Islet of Langerhans (tissue), 1 donor: ENCODE results near the gene TSPAN9.

ENCODE experiments used
- FAIRE-seq: peaks from one replicate; lab custom pipeline; 2011; peaks lifted over from hg19 to GRCh38; lab: Jason Lieb, UNC

TSPAN9 gene

DNA sequence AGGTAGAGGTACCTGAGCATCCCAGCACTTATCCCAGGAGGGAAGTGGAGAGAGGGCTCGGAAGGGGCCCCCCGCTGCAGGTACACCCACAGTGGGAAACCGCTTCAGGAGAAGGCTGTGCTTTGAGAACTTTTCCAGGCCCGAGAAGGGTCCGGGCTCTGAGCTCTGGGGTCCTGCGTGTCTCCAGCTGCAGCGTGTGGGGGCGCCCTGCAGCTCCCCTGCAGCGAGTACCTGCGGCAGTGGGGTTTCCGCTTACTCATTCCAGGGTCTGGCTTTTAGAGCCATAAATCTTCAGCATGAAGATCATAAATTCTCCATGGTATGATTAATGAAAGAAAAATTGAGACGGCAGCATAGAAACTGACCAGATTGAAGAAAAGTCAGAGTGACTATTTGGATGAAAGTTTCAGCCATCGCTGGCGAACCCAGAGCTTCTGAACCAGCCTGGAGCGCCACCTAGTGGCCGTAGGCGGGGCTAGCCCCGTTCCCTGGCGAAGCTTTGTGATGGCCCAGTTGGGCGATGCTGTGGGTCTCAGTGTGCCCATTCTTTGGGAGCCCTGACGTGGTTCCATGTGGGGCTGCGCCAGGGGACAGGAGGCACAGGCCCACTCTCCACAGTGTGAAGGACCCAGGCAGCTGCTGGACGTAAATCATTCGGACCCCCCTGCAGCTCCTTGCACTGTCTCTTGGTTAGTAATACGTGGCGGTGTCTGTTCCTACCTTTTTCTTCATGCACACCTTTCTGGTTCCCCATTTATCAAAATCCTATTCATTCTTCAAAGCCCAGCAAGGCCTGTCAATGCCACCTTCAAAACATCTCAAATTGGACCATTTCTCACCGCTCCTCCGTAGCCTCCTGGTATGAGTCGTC lies 198.2 kb downstream of the TSPAN9 start:
- FAIRE-seq, result no peak

DNA sequence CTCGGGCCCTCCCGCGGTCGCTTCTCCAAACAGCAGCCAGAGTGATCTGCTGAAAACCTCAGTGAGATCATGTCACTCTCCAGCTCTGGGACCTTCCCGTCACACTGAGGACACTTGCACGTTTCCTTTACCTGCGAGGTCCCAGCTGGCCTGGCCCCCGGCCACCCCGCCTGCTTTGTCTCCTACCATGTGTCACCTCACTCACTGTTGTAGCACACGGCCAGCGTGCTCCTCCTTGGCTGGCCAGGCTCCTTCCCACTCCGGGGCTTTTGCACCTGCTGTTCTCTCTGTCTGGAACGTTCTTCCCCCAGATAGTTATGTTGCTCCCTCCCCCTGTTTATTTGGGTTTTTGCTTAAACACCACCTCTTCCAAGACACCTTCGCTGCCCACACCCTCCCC lies 199.0 kb downstream of the TSPAN9 start:
- FAIRE-seq, result no peak

DNA sequence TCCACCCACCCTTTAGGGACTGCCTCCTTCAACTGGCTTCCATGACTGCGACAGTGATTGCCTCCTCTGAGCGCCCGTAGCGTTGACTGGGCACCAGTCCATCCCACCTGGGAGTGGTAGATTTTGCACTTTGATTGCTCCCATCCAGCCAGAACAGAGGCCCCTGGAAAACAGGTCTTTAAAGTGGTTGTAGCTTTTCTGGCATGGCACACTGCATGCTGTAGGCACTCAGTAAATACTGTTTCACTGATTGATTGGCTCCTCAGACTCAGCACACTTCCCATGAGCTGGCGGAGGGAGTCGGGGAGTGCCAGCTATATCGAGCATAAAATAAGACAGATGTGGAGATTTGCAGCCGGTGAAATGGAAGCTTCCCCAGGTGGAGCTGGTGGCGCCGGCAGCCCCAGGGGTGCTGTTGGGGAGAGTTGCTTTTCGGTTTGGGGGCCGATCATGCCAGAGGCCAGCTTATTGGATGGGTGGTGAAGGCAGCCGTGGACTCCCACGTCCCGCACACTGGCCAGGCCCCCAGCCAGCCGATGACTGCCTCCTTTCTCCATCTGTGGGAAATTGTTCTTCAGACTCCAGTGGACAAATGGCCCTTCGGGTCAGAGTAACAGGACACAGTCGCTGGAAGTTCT lies 200.2 kb downstream of the TSPAN9 start:
- FAIRE-seq, result no peak

DNA sequence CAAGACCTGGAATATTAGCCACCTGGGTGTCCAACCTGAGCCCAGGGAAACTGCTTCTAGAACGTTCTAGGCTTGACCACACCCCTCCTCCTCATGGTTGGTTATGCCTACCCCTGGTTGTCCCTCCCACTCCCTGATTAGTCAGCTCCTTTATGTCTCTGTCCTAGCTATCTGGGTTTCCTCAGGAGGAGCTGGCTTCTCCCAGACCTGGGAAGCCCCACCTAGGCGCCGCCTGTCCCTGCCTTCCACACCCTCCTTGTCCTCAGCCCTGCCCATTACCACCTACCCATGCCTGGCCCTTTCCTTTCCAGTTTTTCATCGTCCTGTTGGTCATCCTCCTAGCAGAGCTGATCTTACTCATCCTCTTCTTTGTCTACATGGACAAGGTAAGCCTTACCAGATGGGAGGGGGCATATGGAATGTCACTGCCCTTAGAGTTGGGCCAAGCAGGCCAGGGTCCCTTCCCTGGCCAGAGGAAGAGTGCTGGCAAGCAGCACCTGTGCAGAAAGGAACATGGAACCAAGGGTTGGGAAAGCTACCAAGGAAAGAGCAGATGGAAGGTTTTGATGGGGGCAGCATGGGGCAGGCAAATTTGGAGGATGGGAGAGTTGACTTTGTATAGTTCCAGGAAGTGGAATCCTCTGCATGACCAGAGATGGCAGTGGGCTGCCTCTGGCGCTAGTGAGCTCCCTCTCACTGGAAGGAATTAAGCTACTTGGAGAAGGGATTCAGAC lies 201.7 kb downstream of the TSPAN9 start:
- FAIRE-seq, result no peak

GRCh38 chr12:3279415-3279780 lies 202.2 kb downstream of the TSPAN9 start:
- FAIRE-seq, result no peak

GRCh38 chr12:3279832-3280231 lies 202.7 kb downstream of the TSPAN9 start:
- no peak for FAIRE-seq

DNA sequence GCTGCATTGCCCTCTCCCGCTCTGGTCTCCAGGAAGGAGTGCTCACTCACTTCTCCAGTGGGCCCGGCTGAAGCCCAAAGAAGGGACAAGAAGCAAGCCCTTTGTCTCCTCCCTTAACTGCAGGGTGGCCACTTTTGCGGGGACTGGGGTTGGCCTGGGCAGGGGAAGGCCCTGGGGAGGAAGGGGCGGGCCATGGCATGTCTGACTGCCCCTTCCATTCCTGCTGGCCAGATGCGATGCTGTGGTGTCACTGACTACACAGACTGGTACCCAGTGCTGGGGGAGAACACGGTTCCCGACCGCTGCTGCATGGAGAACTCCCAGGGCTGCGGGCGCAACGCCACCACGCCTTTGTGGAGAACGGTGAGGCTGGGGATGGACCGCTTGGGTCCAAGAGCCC lies 203.8 kb downstream of the TSPAN9 start:
- no peak for FAIRE-seq

- no peak for FAIRE-seq
Measured at GRCh38 chr12:3281588-3282383, 204.6 kb downstream of the TSPAN9 start.

DNA sequence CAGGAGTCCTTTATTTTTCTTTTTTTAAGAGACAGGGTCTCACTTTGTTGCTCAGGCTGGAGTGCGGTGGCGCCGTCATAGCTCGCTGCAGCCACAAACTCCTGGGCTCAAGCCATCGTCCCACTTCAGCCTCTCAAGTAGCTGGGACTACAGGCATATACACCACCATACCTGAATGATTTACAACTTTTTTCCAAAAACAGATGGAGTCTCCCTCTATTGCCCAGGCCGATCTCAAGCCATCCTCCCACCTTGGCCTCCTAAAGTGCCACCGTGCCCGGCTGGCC lies 205.1 kb downstream of the TSPAN9 start:
- FAIRE-seq, result no peak

- no peak for FAIRE-seq
Measured at GRCh38 chr12:3283137-3283680, 206.0 kb downstream of the TSPAN9 start.

GRCh38 chr12:3284405-3284804 lies 207.2 kb downstream of the TSPAN9 start:
- no peak for FAIRE-seq

DNA sequence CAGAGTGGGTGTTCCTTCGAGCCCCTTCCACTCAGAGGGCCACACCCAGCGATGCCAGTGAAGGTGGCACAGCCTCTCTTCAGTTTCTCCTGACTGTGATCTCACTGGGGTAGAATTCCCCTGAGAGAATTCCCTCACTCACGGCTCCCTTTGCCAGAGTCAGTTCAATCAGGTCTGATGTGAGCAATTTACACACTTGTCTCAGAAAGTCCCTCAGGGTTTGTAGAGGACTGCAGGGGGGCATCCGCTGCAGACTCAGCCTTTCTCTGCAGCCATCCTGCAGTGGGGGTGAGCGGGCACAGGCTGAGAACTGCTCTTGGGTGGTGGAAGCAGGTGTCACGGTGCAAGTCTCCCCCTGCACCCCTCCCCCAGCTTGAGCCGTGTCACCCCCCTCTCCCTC lies 208.4 kb downstream of the TSPAN9 start:
- no peak for FAIRE-seq

GRCh38 chr12:3288690-3289089 lies 211.5 kb downstream of the TSPAN9 start:
- FAIRE-seq, result no peak

DNA sequence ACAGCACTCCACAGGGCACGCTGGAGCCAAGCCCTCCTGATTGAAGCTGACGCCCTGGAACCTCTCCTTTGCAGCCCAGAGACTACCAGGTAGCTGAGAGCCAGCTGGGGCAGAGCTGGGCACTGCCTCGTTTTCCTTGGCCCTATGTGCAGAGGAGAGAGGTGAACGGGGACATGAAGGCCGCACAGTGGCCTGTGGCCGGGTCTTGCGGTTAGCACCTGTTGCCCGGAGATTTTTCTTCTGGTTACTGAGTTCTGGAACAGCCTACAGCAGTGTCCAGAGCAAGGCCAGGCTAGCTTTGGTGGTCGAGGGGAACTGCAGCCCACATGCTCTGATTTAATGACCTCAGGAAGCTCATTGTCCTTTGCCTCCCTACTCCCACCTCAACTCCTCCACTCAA lies 212.5 kb downstream of the TSPAN9 start:
- no peak for FAIRE-seq

GRCh38 chr12:3291939-3292338 lies 214.8 kb downstream of the TSPAN9 start:
- FAIRE-seq, result no peak

GRCh38 chr12:3292677-3293412 lies 215.7 kb downstream of the TSPAN9 start:
- FAIRE-seq, result no peak

GRCh38 chr12:3293446-3294161 lies 216.4 kb downstream of the TSPAN9 start:
- FAIRE-seq, result no peak

DNA sequence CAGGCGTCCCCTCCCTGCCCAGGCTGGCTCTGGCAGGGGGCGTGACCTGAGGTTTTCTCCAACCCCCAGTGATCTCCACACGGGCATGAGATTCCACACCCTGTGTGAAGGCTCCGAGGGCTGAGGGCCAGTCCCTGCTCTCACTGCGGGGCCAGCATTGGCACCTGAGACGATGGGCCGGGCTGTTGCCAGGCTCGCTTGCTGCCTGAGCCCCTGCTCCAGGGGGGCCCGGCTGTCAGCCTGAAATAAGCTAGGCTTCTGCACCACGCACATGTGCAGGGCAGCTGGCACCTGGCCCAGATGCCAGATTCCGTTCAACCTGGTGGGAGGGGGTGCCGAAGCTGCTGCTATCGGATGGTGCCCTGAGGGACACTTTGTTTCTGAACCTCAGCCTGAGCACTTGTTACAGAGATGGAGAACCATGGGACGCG lies 217.3 kb downstream of the TSPAN9 start:
- no peak for FAIRE-seq

DNA sequence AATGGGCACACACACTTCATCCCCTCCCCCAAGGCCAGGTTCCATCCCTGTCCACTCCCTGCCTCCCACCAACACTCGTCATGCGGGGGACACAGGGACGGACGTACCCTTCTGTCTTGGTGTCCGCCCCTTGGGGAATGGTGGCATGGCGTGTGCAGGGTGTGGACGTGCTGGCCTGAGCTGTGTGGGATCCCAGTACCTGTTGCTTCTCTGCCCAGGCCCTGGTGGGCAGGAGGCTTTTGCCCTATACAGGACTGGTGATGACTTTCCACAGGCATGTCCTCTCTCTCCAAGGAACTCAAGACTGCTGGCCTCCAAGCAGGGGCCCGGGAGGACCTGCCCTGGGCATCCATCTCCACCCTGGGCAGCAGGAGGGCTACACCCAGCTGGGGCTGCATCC lies 218.0 kb downstream of the TSPAN9 start:
- FAIRE-seq, result no peak

GRCh38 chr12:3295646-3296408 lies 218.6 kb downstream of the TSPAN9 start:
- no peak for FAIRE-seq
